ENCODE measurements around the gene YTHDF1.

DNA sequence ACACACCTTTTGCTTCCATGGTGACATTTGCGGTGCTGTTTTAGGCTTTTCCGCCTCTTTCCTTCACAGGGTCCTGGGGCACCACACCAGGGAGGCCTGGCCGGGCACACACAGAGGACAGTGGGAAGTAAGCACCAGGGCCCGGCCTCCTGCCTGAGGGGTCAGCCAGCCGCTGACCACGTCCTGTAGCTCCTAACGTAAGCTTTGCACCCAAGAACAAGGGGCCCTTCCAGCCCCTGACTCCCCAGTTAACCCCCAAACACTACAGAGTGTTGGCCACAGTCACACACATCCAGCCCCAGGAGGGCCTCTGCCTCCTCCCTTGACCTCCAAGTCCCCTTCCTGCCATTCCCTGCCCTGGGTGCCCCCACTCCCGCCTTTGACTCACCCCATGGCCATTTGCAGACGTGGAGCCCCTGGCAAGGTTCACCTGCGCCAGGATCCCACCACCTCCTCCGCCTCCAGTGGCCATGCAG is 54.7 kb downstream of the YTHDF1 start:
- TF ChIP-seq, protein P1, sequence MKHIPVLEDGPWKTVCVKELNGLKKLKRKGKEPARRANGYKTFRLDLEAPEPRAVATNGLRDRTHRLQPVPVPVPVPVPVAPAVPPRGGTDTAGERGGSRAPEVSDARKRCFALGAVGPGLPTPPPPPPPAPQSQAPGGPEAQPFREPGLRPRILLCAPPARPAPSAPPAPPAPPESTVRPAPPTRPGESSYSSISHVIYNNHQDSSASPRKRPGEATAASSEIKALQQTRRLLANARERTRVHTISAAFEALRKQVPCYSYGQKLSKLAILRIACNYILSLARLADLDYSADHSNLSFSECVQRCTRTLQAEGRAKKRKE (CRISPR knock-in tag; IDR thresholded peaks at IDR 0.05; ENCODE audit: low read depth) = no peak
- TF ChIP-seq POLR2AphosphoS2 (conservative IDR thresholded peaks at IDR 0.05; ENCODE audit: low read length) (no peak), SMC3 (IDR thresholded peaks at IDR 0.05) (no peak), POLR2A (IDR thresholded peaks at IDR 0.05; ENCODE audit: low read length) (no peak), CBX8 (IDR thresholded peaks at IDR 0.05) (no peak)
- TF ChIP-seq, protein P2, sequence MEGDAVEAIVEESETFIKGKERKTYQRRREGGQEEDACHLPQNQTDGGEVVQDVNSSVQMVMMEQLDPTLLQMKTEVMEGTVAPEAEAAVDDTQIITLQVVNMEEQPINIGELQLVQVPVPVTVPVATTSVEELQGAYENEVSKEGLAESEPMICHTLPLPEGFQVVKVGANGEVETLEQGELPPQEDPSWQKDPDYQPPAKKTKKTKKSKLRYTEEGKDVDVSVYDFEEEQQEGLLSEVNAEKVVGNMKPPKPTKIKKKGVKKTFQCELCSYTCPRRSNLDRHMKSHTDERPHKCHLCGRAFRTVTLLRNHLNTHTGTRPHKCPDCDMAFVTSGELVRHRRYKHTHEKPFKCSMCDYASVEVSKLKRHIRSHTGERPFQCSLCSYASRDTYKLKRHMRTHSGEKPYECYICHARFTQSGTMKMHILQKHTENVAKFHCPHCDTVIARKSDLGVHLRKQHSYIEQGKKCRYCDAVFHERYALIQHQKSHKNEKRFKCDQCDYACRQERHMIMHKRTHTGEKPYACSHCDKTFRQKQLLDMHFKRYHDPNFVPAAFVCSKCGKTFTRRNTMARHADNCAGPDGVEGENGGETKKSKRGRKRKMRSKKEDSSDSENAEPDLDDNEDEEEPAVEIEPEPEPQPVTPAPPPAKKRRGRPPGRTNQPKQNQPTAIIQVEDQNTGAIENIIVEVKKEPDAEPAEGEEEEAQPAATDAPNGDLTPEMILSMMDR (IDR thresholded peaks at IDR 0.05) = no peak
- TF ChIP-seq, protein P3, sequence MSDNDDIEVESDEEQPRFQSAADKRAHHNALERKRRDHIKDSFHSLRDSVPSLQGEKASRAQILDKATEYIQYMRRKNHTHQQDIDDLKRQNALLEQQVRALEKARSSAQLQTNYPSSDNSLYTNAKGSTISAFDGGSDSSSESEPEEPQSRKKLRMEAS (IDR thresholded peaks at IDR 0.05) = no peak
